Lower leg skin (tissue), 3 donors: ENCODE data around the gene DNAJC10.

ENCODE experiments used
- POLR2A ChIP-seq, 2 donors: fragments of 450-650 bp; IDR thresholded peaks; one replicate each; pipeline ENCODE4 v1.6.1; 2016 to 2017; ENCODE audit warnings: antibody characterized with exemption in 2 of 2, mild to moderate bottlenecking in 1 of 2, moderate library complexity in 1 of 2
- TF ChIP-seq, protein P1 (sequence below), 3 donors: fragments of 450-650 bp; IDR thresholded peaks; one replicate each; pipeline ENCODE4 v1.5.1; 2016; ENCODE audit warnings: antibody characterized with exemption in 3 of 3, mild to moderate bottlenecking in 3 of 3, moderate library complexity in 2 of 3

GRCh38 chr2:182733572-182733971 lies 17.5 kb downstream of the DNAJC10 start:
- TF ChIP-seq, protein P1, sequence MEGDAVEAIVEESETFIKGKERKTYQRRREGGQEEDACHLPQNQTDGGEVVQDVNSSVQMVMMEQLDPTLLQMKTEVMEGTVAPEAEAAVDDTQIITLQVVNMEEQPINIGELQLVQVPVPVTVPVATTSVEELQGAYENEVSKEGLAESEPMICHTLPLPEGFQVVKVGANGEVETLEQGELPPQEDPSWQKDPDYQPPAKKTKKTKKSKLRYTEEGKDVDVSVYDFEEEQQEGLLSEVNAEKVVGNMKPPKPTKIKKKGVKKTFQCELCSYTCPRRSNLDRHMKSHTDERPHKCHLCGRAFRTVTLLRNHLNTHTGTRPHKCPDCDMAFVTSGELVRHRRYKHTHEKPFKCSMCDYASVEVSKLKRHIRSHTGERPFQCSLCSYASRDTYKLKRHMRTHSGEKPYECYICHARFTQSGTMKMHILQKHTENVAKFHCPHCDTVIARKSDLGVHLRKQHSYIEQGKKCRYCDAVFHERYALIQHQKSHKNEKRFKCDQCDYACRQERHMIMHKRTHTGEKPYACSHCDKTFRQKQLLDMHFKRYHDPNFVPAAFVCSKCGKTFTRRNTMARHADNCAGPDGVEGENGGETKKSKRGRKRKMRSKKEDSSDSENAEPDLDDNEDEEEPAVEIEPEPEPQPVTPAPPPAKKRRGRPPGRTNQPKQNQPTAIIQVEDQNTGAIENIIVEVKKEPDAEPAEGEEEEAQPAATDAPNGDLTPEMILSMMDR (IDR thresholded peaks at IDR 0.05): no peak
- TF ChIP-seq POLR2A (IDR thresholded peaks at IDR 0.05): no peak
